GM12878 (cell line): ENCODE data around the gene CDC25C. TPM values are rescaled to one million over a fixed set of nuclear protein-coding genes. Genes with fewer than 3 reads are reported as not detected.

ENCODE experiments used
- PML ChIP-seq: IDR thresholded peaks from 2 replicates; pipeline ENCODE4 v1.6.1; 2012; ENCODE audit warnings: low read length, inconsistent platforms
- SMAD1 ChIP-seq: fragments of 450-650 bp; IDR thresholded peaks from 2 replicates; pipeline ENCODE4 v1.6.1; 2018; ENCODE audit warnings: mild to moderate bottlenecking, low read depth; ENCODE audit not compliant: partially characterized antibody
- SMAD5 ChIP-seq: IDR thresholded peaks from 2 replicates; pipeline ENCODE4 v1.6.1; 2016; ENCODE audit warnings: antibody characterized with exemption, low read depth
- ZBTB33 ChIP-seq: fragments of 450-650 bp; IDR thresholded peaks from 2 replicates; pipeline ENCODE4 v1.6.1; 2017; ENCODE audit warnings: mild to moderate bottlenecking
- polyA plus RNA-seq, 11 experiments: library from polyadenylated mRNA; depleted of rRNA in 4 of 11; unstranded in 6 of 11; stranded (reverse) in 5 of 11; fragments of >200 nt; fragmentation: Nextera tagmentation in 4 of 11; fragmentation: Illumina TruSeq in 1 of 11; extraction: Ambion mirVana in 4 of 11; extraction: Trizol in 1 of 11; gene quantifications; 1 replicate in 1 of 11; 2 replicates in 10 of 11; pipeline versions ENCODE4 v1.2.1 to v1.2.3, GENCODE V29; 2011 to 2016; ENCODE audit warnings: inconsistent platforms in 2 of 11, missing spikeins in 2 of 11, low read depth in 1 of 11
- total RNA-seq, 4 experiments: library from RNA; depleted of rRNA in 3 of 4; stranded (reverse); fragments of >200 nt in 3 of 4; fragmentation: Illumina TruSeq in 1 of 4; extraction: Trizol in 1 of 4; gene quantifications; 2 replicates each; pipeline versions ENCODE4 v1.2.1 to v1.2.3, GENCODE V29; 2013 to 2021
- TF ChIP-seq, protein P1 (sequence below): IDR thresholded peaks from 2 replicates; pipeline ENCODE4 v1.6.1; 2012; ENCODE audit warnings: improper control_type of control experiment, low read depth, low read length; ENCODE audit not compliant: insufficient replicate concordance

The CDC25C gene
- total and polyA plus RNA-seq, 10 of the 15 experiments (the other 5 are each of a cell fraction or from before 2014, with no cell fraction given): 9.2 to 30.7 (median 14.9) TPM

GRCh38 chr5:138315751-138316278 lies 15.8 kb downstream of the CDC25C start (continued):
- TF ChIP-seq, protein P1, sequence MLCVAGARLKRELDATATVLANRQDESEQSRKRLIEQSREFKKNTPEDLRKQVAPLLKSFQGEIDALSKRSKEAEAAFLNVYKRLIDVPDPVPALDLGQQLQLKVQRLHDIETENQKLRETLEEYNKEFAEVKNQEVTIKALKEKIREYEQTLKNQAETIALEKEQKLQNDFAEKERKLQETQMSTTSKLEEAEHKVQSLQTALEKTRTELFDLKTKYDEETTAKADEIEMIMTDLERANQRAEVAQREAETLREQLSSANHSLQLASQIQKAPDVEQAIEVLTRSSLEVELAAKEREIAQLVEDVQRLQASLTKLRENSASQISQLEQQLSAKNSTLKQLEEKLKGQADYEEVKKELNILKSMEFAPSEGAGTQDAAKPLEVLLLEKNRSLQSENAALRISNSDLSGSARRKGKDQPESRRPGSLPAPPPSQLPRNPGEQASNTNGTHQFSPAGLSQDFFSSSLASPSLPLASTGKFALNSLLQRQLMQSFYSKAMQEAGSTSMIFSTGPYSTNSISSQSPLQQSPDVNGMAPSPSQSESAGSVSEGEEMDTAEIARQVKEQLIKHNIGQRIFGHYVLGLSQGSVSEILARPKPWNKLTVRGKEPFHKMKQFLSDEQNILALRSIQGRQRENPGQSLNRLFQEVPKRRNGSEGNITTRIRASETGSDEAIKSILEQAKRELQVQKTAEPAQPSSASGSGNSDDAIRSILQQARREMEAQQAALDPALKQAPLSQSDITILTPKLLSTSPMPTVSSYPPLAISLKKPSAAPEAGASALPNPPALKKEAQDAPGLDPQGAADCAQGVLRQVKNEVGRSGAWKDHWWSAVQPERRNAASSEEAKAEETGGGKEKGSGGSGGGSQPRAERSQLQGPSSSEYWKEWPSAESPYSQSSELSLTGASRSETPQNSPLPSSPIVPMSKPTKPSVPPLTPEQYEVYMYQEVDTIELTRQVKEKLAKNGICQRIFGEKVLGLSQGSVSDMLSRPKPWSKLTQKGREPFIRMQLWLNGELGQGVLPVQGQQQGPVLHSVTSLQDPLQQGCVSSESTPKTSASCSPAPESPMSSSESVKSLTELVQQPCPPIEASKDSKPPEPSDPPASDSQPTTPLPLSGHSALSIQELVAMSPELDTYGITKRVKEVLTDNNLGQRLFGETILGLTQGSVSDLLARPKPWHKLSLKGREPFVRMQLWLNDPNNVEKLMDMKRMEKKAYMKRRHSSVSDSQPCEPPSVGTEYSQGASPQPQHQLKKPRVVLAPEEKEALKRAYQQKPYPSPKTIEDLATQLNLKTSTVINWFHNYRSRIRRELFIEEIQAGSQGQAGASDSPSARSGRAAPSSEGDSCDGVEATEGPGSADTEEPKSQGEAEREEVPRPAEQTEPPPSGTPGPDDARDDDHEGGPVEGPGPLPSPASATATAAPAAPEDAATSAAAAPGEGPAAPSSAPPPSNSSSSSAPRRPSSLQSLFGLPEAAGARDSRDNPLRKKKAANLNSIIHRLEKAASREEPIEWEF: no peak
- no peak for TF ChIP-seq ZBTB33
- TF ChIP-seq PML: no peak
- TF ChIP-seq SMAD5: no peak
- no peak for TF ChIP-seq SMAD1
